ENCODE measurements around the gene DLK1. TPM values are rescaled to one million over a fixed set of nuclear protein-coding genes. Genes with fewer than 3 reads are reported as not detected.

The DLK1 gene
- total RNA-seq, 1 experiment from 2014 or later: 0.28 TPM

DNA sequence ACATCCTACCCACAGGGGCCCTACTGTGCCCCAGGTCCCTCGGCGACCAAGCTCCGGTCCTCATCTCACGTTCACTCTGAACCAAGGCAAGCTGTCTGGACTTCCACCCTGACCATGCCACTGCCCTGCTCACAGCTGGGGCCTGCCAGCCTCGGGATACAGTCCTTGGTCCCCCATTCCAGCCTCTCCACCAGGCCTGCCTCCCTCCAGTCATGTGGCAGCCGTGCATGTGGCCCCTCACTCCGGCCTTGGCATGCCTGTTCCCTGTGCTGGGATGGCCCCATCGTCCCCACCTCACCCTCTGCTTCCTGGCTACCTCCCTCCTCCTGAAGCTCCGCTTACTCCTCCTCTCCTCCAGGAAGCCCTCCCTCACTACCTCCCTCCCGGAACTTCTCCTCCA lies 38.6 kb upstream of the DLK1 start:
- no peak for DNase-seq
- Histone ChIP-seq H3K9me3 (replicated peaks) (no peaks in the 10 kb centered on the region), H3K4me1 (peaks cover 7% of the 10 kb centered on the region), H3K4me3 (no peak overlapping the region), H3K27me3 (no peaks in the 10 kb centered on the region), H3K36me3 (no peaks in the 10 kb centered on the region), H3K27ac (no peak overlapping the region)

DNA sequence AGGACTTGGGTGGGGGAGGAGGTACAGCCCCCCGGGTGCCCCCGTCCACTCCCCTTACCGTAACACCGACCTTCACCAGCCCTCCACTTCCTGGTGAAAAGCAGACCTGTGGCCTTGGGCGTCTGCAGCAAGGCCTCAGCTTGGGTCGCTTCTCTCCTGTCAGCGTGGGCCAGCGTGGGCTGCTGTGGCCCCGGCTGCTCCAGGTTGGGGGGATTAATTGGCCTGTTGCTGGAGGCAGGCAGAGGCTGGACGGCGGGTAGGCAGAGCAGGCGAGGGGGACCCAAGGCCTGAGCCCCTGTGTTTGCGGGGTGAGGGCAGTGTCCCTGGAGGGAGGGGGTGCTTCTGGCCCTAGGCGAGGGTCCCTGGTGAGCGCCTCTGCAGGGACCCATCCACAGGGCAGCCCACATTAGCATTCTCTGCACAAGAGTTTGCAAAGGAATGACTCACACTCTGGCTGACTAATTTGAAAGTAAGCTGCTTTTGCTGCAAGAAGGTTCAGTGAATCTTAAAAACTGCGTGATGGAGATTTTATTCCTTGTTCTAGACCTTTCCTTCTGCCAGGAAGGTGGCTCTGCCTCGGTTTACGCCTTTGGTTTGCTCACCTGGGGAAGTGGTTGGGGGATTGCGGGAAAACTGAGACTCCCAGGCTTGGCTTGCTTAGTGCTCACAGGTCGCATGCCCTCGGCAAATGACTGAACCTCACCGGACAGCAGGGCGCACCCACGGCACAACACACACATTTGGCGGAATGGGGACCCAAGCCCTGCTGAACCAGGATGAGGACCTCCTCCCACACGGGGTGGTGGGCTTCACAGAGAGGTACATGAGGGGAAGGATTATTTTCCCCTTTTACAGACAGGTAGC lies 37.9 kb upstream of the DLK1 start:
- Histone ChIP-seq H3K27me3 (no peaks in the 10 kb centered on the region), H3K27ac (no peak overlapping the region), H3K4me3 (no peak overlapping the region), H3K4me1 (peaks cover 12% of the 10 kb centered on the region), H3K36me3 (no peaks in the 10 kb centered on the region), H3K9me3 (replicated peaks) (no peaks in the 10 kb centered on the region)
- no peak for DNase-seq

- Histone ChIP-seq H3K27ac (no peak overlapping the region), H3K4me1 (peaks cover 19% of the 10 kb centered on the region), H3K27me3 (no peaks in the 10 kb centered on the region), H3K4me3 (no peak overlapping the region), H3K36me3 (no peaks in the 10 kb centered on the region), H3K9me3 (replicated peaks) (no peaks in the 10 kb centered on the region)
- no peak for DNase-seq
These were observed 36.0 kb upstream of the DLK1 start for GRCh38 chr14:100690672-100691071.

DNA sequence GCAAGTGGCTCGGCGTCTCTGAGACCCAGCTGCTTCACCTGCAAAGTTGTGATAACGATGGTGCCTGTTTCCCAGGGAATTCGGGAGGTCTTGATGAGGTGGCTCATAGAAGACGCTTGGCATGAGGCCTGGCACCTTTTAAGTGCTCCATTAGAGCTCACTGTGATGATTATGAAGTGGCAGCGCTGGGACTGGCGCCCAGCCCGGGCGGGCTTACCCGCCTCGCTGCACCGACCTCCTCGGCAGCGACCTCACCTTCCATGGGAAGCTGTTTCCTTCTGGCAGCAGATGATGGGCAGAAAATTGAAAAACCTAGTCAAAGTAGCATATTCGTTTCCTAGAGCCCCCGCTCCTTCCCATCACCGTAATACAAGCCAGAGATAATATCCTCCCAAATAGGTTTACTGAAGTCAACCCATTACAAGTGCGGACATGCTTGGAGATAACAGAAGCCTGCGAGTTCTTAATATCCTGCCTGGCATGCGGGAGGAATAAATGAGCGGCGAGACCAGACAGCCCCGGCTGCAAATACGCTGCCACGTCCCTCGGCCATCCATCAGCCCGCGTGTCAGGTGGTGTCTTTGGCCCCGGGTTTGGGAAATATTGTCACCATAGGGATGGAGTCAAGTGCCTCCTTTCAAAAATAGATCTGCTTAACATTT lies 35.2 kb upstream of the DLK1 start:
- no peaks in the 10 kb centered on the region for H3K36me3 ChIP-seq
- H3K4me1 ChIP-seq: peaks cover 23% of the 10 kb centered on the region
- no peak overlapping the region for H3K27ac ChIP-seq
- H3K27me3 ChIP-seq: no peaks in the 10 kb centered on the region
- DNase-seq: no peak
- no peak overlapping the region for H3K4me3 ChIP-seq
- no peaks in the 10 kb centered on the region for H3K9me3 ChIP-seq (replicated peaks)

- no peaks in the 10 kb centered on the region for H3K27me3 ChIP-seq
- H3K4me1 ChIP-seq: peaks cover 23% of the 10 kb centered on the region
- H3K9me3 ChIP-seq (replicated peaks): no peaks in the 10 kb centered on the region
- no peak overlapping the region for H3K4me3 ChIP-seq
- H3K36me3 ChIP-seq: no peaks in the 10 kb centered on the region
- H3K27ac ChIP-seq: no peak overlapping the region
- no peak for DNase-seq
These were observed 34.4 kb upstream of the DLK1 start for GRCh38 chr14:100692256-100692655.

DNA sequence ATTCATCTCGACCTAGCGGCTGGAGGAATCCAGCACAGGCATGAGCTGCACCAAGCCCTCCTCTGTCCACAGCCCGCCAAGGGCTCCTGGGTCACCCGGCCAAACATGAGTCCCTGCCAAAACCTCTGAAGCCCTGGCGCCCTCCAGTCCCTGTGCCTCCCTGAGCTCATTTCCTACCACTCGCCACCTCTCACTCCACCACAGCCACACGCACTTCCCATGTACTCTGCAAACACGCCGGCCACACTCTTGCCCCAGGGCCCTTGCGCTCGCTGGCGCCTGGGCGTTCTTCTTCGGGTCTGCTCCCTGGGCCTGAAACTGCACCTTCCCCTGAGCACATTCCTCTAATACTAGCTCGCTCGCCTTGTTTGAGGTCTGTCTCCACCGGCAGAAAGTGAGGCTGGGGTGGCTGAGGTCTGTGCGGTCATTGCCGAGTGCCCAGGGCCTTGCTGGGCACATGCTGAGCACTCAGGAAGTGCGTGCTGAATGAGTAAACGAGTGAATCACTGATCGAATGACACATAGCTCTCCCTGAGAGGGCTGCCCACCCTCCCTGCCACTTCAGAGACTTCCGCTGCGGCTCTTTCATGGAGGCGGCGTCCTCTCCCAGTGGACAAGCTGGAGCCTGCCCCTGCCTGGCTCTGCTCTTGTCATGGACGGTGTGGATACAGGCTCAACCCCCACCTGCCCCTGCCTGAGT lies 33.7 kb upstream of the DLK1 start:
- Histone ChIP-seq H3K4me3 (no peak overlapping the region), H3K27ac (peak overlapping the region; percentile 32), H3K36me3 (no peaks in the 10 kb centered on the region), H3K9me3 (replicated peaks) (no peaks in the 10 kb centered on the region), H3K4me1 (peaks cover 23% of the 10 kb centered on the region), H3K27me3 (no peaks in the 10 kb centered on the region)
- peak; percentile 79 to 80 for DNase-seq

- H3K27ac ChIP-seq: no peak overlapping the region
- no peaks in the 10 kb centered on the region for H3K9me3 ChIP-seq (replicated peaks)
- no peak overlapping the region for H3K4me3 ChIP-seq
- peaks cover 23% of the 10 kb centered on the region for H3K4me1 ChIP-seq
- no peaks in the 10 kb centered on the region for H3K36me3 ChIP-seq
- DNase-seq: no peak
- peaks cover 3% of the 10 kb centered on the region; the same call in 1 of the 2 replicates for H3K27me3 ChIP-seq
These were observed 32.7 kb upstream of the DLK1 start for GRCh38 chr14:100693877-100694578.

- Histone ChIP-seq H3K4me3 (no peak overlapping the region), H3K9me3 (replicated peaks) (no peaks in the 10 kb centered on the region), H3K4me1 (peaks cover 23% of the 10 kb centered on the region), H3K27me3 (peaks cover 3% of the 10 kb centered on the region; the same call in 1 of the 2 replicates), H3K36me3 (no peaks in the 10 kb centered on the region), H3K27ac (no peak overlapping the region)
- DNase-seq: no peak
These were observed 31.9 kb upstream of the DLK1 start for GRCh38 chr14:100694579-100695422.

- Histone ChIP-seq H3K36me3 (no peaks in the 10 kb centered on the region), H3K4me1 (peaks cover 23% of the 10 kb centered on the region), H3K27me3 (peaks cover 3% of the 10 kb centered on the region; the same call in 1 of the 2 replicates), H3K9me3 (replicated peaks) (no peaks in the 10 kb centered on the region), H3K27ac (no peak overlapping the region), H3K4me3 (no peak overlapping the region)
- DNase-seq: peak; percentile 56 to 58
These were observed 31.3 kb upstream of the DLK1 start for GRCh38 chr14:100695423-100695738.

DNA sequence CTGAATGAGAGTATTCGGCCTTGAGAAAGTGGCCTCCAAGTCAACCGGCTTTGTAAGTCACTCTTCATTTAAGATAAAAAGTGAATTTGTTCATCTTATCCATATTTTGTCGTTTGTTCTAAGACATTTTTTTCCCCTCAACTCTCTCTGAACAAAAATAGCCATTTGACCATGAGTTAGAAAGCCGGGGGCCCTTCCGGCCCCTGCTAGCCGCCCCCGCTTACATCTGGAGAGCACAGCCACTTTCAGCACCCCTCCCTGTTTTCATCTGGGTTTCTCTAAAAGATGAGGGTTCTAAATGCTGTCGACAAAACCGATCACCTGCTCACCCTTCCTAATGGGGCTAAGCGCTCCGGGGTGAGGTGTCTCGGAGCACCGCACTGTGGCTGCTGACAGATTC lies 30.7 kb upstream of the DLK1 start:
- Histone ChIP-seq H3K27ac (no peak overlapping the region), H3K4me3 (no peak overlapping the region), H3K4me1 (peaks cover 23% of the 10 kb centered on the region), H3K9me3 (replicated peaks) (no peaks in the 10 kb centered on the region), H3K27me3 (peaks cover 3% of the 10 kb centered on the region; the same call in 1 of the 2 replicates), H3K36me3 (no peaks in the 10 kb centered on the region)
- no peak for DNase-seq

- peaks cover 23% of the 10 kb centered on the region for H3K4me1 ChIP-seq
These were observed 30.1 kb upstream of the DLK1 start for GRCh38 chr14:100696590-100696989.

DNA sequence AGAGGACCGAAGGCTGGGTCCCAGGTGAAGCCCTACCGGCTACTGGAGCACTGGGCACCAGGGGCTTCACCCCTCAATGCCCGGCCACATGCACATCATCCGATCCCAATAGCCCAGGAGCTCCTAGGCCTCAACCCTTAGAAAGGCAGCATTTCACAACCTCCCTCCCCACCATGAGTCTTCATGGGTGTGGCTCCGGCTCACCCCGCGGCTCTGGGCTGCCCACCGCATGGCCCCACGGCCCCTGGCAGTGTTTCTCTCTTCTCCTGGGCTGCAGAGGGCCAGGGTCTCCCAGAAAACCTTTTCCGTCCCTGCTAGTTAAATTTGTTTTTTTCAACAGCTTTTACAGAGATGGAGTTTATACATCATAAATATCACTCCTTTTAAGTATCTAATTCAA lies 28.6 kb upstream of the DLK1 start:
- DNase-seq: no peak
- no peak overlapping the region for H3K4me3 ChIP-seq
- no peaks in the 10 kb centered on the region for H3K36me3 ChIP-seq
- H3K9me3 ChIP-seq (replicated peaks): no peaks in the 10 kb centered on the region
- H3K27ac ChIP-seq: no peak overlapping the region
- H3K4me1 ChIP-seq: peaks cover 16% of the 10 kb centered on the region
- H3K27me3 ChIP-seq: peaks cover 3% of the 10 kb centered on the region; the same call in 1 of the 2 replicates

More at GRCh38 chr14:100696590-100696989, 30.1 kb upstream of the DLK1 start:
- Histone ChIP-seq H3K27me3 (peaks cover 3% of the 10 kb centered on the region; the same call in 1 of the 2 replicates), H3K4me3 (no peak overlapping the region), H3K36me3 (no peaks in the 10 kb centered on the region), H3K27ac (no peak overlapping the region), H3K9me3 (replicated peaks) (no peaks in the 10 kb centered on the region)
- peak in 1 of 2 experiments; percentile 42 for DNase-seq

DNA sequence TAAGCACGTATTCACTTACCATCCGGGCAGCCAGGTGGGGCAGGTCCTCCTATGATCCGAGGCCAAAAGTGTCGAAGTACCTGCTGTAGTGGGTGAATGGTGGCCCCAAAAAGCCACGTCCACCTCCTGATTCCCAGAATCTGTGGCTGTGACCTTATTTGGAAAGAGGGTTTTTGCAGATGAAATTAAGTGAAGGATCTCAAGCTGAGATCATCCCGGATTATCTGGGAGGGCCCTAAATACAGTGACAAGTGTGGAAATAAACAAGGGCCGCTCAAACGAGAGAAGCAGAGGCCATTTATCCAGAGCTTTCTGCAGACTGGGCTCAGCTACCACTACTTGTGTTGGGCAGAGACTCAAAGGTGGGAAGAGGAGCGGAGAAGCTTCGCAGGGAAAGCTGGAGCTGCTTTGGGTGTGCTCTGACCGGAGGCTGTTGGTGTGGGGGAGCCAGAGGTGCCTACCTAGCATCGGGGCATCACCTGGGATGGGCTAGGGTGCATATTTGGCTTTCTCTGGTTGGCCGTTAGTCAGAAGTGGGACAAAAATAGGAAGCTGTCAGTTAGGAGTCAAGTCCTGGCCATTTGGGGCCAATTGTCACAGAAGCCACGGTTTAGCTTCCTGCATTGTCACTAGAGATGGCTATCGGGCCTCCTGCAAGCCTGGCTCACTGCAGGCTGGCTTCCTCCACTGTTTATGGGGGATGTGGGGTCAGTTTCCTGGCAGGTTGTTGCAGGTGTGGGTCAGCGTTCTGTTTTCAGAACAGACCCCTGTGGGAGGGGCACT lies 27.8 kb upstream of the DLK1 start:
- peaks cover 11% of the 10 kb centered on the region for H3K4me1 ChIP-seq

More for the DNA sequence above, 27.8 kb upstream of the DLK1 start:
- DNase-seq: no peak
- Histone ChIP-seq H3K36me3 (no peaks in the 10 kb centered on the region), H3K4me3 (no peak overlapping the region), H3K27me3 (peaks cover 3% of the 10 kb centered on the region; the same call in 1 of the 2 replicates), H3K27ac (no peak overlapping the region), H3K9me3 (replicated peaks) (no peaks in the 10 kb centered on the region)
